Neuronal stem cell (in vitro differentiated cells): ENCODE results near the gene FAM50A.

Source experiments
- DNase-seq: peaks from one replicate; pipeline ENCODE4 v3.0.0-alpha.2; 2013; ENCODE audit warnings: low spot score
- H2AFZ ChIP-seq: one replicate; pipeline ENCODE4 v1.6.1; 2013; ENCODE audit warnings: mild to moderate bottlenecking, low read length, inconsistent platforms
- H2AK5ac ChIP-seq: 2 replicates; pipeline ENCODE4 v1.6.1; 2013; ENCODE audit warnings: low read depth, mild to moderate bottlenecking, inconsistent platforms, low read length, moderate library complexity, mixed read lengths
- H2BK120ac ChIP-seq: 2 replicates; pipeline ENCODE4 v1.6.1; 2013; ENCODE audit warnings: low read depth, mild to moderate bottlenecking, inconsistent platforms, low read length, moderate library complexity, mixed read lengths
- H2BK12ac ChIP-seq: one replicate; pipeline ENCODE4 v1.6.1; 2013; ENCODE audit warnings: low read length, inconsistent platforms
- H2BK15ac ChIP-seq: 2 replicates; pipeline ENCODE4 v1.6.1; 2013; ENCODE audit warnings: mild to moderate bottlenecking, low read length, inconsistent platforms, mixed read lengths
- H2BK5ac ChIP-seq: one replicate; pipeline ENCODE4 v1.6.1; 2013; ENCODE audit warnings: inconsistent platforms, mild to moderate bottlenecking, low read length, moderate library complexity
- H3K14ac ChIP-seq: one replicate; pipeline ENCODE4 v1.6.1; 2013; ENCODE audit warnings: low read length, inconsistent platforms
- H3K18ac ChIP-seq: 2 replicates; pipeline ENCODE4 v1.6.1; 2013; ENCODE audit warnings: low read length, inconsistent platforms
- H3K23ac ChIP-seq: 2 replicates; pipeline ENCODE4 v1.6.1; 2013; ENCODE audit warnings: low read depth, mild to moderate bottlenecking, mixed read lengths, low read length, inconsistent platforms; ENCODE audit not compliant: poor library complexity
- H3K27ac ChIP-seq: replicated peaks from 3 replicates; pipeline ENCODE4 v1.5.1; 2013; ENCODE audit warnings: low read length, inconsistent platforms
- H3K27me3 ChIP-seq, 3 experiments: 2 replicates each; pipeline ENCODE4 v1.6.1; 2013; ENCODE audit warnings: low read length in 3 of 3, mild to moderate bottlenecking in 2 of 3, inconsistent platforms in 1 of 3, low read depth in 1 of 3, mixed read lengths in 1 of 3, moderate library complexity in 1 of 3; ENCODE audit not compliant: control insufficient read depth in 3 of 3, insufficient read depth in 3 of 3
- H3K36me3 ChIP-seq, 2 donors: replicated peaks in 1 of 2; 2 replicates each; pipeline ENCODE4 v1.6.1; 2013; ENCODE audit warnings: low read length in 2 of 2; ENCODE audit not compliant: control insufficient read depth in 2 of 2, insufficient read depth in 2 of 2
- H3K4ac ChIP-seq: 2 replicates; pipeline ENCODE4 v1.6.1; 2013; ENCODE audit warnings: inconsistent platforms, mild to moderate bottlenecking, low read length, moderate library complexity
- H3K4me1 ChIP-seq, 2 donors: 1 replicate in 1 of 2; 2 replicates in 1 of 2; pipeline ENCODE4 v1.6.1; 2013; ENCODE audit warnings: low read length in 2 of 2, low read depth in 1 of 2; ENCODE audit not compliant: control insufficient read depth in 2 of 2, insufficient read depth in 1 of 2
- H3K4me2 ChIP-seq: one replicate; pipeline ENCODE4 v1.6.1; 2013; ENCODE audit warnings: mild to moderate bottlenecking, low read length, inconsistent platforms; ENCODE audit not compliant: insufficient read depth, poor library complexity, severe bottlenecking
- H3K4me3 ChIP-seq, 2 donors: 2 replicates each; pipeline ENCODE4 v1.5.1; 2013; ENCODE audit warnings: low read length in 2 of 2, mild to moderate bottlenecking in 2 of 2, inconsistent platforms in 1 of 2, moderate library complexity in 1 of 2
- H3K79me1 ChIP-seq: one replicate; pipeline ENCODE4 v1.6.1; 2013; ENCODE audit warnings: low read depth, mild to moderate bottlenecking, inconsistent platforms, low read length, moderate library complexity
- H3K9ac ChIP-seq: one replicate; pipeline ENCODE4 v1.6.1; 2013; ENCODE audit warnings: mild to moderate bottlenecking, low read depth, low read length, inconsistent platforms; ENCODE audit not compliant: poor library complexity
- H3K9me3 ChIP-seq, 2 donors: replicated peaks in 1 of 2; 2 replicates each; pipeline versions ENCODE3 to v1.6.1; 2013; ENCODE audit warnings: low read length in 2 of 2, mild to moderate bottlenecking in 2 of 2, inconsistent platforms in 1 of 2, low read depth in 1 of 2, mixed read lengths in 1 of 2, moderate library complexity in 1 of 2; ENCODE audit not compliant: control insufficient read depth in 2 of 2, insufficient read depth in 1 of 2
- H4K8ac ChIP-seq: one replicate; pipeline ENCODE4 v1.6.1; 2013; ENCODE audit warnings: low read depth, mild to moderate bottlenecking, inconsistent platforms, low read length, moderate library complexity
- H4K91ac ChIP-seq: one replicate; pipeline ENCODE4 v1.6.1; 2013; ENCODE audit warnings: low read length, low read depth, mild to moderate bottlenecking, inconsistent platforms; ENCODE audit not compliant: poor library complexity
- WGBS, 2 donors: extraction: QIAGEN DNeasy Blood & Tissue Kit; methylation state at CpG; one replicate each; pipeline ENCODE4 v1.1.7; 2013; ENCODE audit warnings: missing lambda C conversion rate in 2 of 2, mixed read lengths in 1 of 2; ENCODE audit not compliant: insufficient read length in 2 of 2, insufficient replicate concordance in 1 of 2; ENCODE audit errors: extremely low coverage in 2 of 2; 5-methylcytosine and 5-hydroxymethylcytosine counted together

FAM50A gene

DNA sequence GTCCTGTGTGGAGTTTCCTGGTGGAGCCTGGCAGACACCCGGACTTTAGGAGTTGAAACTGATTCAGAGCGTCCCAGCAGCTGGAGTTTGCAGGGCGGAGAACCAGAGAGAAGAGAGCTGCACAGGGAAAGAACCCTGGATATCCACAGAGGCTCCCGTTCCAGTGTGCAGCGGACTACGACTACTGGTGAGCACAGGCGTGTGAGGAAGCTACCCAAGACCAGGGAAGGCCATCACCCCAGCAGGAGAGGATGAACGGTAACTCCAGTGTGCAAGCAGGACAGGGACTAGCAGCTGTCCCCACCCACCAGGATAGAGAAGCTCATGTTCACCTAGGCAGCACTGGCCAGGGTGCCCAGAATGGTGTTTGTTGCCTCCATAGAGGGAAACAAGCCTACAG lies 32.9 kb downstream of the FAM50A start:
- Histone ChIP-seq H3K9ac (no peak overlapping the region), H4K8ac (no peak overlapping the region), H2BK5ac (no peak overlapping the region), H3K4me2 (no peak overlapping the region), H3K14ac (no peak overlapping the region), H4K91ac (no peak overlapping the region), H3K23ac (no peak overlapping the region), H3K79me1 (peaks cover 2% of the 10 kb centered on the region), H2AFZ (no peak overlapping the region), H2BK12ac (no peak overlapping the region), H3K4me3 (no peak overlapping the region), H3K4ac (no peak overlapping the region), H3K27ac (no peak overlapping the region), H3K9me3 (peaks cover 0 to 2% of the 10 kb centered on the region in 2 donors), H3K36me3 (peaks cover 2 to 20% of the 10 kb centered on the region in 2 donors), H3K27me3 (peaks cover 0 to 6% (median 0%) of the 10 kb centered on the region in 3 experiments), H3K18ac (no peak overlapping the region), H2BK120ac (no peak overlapping the region), H3K4me1 (peaks cover 2 to 6% of the 10 kb centered on the region in 2 donors), H2AK5ac (no peak overlapping the region), H2BK15ac (no peak overlapping the region)
- no peak for DNase-seq
- WGBS, 2 donors, result no CpG with 5 or more reads among the region's 8 CpGs

- peaks cover 0 to 2% of the 10 kb centered on the region in 2 donors for H3K9me3 ChIP-seq
- H3K18ac ChIP-seq, result no peak overlapping the region
- no peak overlapping the region for H3K14ac ChIP-seq
- no peak for DNase-seq
- H3K4ac ChIP-seq, result no peak overlapping the region
- peak overlapping the region; percentile 87 for H2AFZ ChIP-seq
- H3K9ac ChIP-seq, result no peak overlapping the region
- H4K8ac ChIP-seq, result no peak overlapping the region
- H3K4me2 ChIP-seq, result peak overlapping the region; percentile 54
- no peak overlapping the region for H4K91ac ChIP-seq
- peak overlapping the region; percentile 65 for H3K23ac ChIP-seq
- no peak overlapping the region for H2BK12ac ChIP-seq
- H3K4me1 ChIP-seq, result peaks cover 2 to 6% of the 10 kb centered on the region in 2 donors
- peaks cover 2% of the 10 kb centered on the region for H3K79me1 ChIP-seq
- H3K27me3 ChIP-seq, result peaks cover 0 to 12% (median 0%) of the 10 kb centered on the region in 3 experiments
- H3K4me3 ChIP-seq, result peak overlapping the region; percentile 54 to 83
- H2BK15ac ChIP-seq, result no peak overlapping the region
- H2BK5ac ChIP-seq, result no peak overlapping the region
- peaks cover 2 to 9% of the 10 kb centered on the region in 2 donors for H3K36me3 ChIP-seq
- H2AK5ac ChIP-seq, result no peak overlapping the region
- no peak overlapping the region for H3K27ac ChIP-seq
- no peak overlapping the region for H2BK120ac ChIP-seq
- WGBS, 2 donors, result no CpG with 5 or more reads among the region's 24 CpGs
These were observed 34.0 kb downstream of the FAM50A start for GRCh38 chrX:154477891-154478477.

DNA sequence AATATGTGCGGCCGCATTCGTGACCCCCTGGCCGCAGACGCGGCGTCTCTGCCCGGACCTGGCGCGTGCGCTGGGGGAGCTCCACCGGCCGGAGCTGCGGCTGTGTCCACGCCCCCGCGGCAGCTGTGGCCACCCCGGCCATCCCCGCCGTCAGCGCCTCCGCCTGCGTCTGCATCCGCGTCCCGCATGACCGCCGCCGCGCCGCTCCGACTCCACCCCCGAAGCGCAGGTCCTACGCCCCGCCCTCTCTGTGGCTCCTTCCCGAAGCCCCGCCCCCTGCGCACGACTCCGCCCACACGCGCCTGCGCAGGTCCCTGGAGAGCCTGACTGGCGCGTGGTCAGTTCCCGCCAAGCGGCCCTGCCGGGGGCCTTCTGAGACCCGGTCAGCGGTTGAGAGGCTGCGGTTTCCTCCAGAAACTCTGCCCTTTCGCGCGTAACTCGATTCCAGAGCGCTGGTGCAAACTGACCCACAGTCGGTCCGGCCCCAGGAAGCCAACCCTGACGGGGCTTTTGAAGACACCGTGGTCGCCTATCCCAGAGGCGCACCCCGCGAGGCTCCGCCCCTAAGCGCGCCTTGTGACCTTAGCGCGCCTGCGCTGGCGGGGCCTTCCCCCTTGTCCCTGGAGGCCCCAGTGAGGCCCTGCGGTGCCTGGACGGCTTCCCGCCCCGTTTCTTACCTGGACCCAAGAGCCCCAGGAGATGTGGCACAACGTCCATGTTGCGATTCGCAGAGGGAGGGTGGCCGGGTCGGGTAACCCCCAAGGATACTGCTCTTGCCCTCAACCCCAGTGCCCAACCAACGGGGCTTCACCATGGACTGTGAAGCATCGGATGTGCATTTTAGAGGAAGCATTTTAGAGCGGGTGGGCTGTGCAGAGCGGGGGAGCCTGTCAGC lies 35.0 kb downstream of the FAM50A start, which contains the start of gene LAGE3:
LAGE3 (minus strand) TSS at position 554 of the 895 bp plus-strand sequence; CDS start at position 188, 366 bp downstream.
- Histone ChIP-seq H3K4me2 (peak within 1 kb of the TSS; percentile 54), H2BK12ac (no peak within 1 kb of the TSS), H2BK5ac (no peak within 1 kb of the TSS), H3K4me1 (peaks cover 2 to 6% of the 10 kb centered on the region in 2 donors), H3K9ac (no peak within 1 kb of the TSS), H4K91ac (no peak within 1 kb of the TSS), H3K18ac (peak within 1 kb of the TSS; percentile 64), H3K27ac (no peak within 1 kb of the TSS), H2AK5ac (no peak within 1 kb of the TSS), H3K27me3 (peaks cover 0 to 16% (median 0%) of the 10 kb centered on the region in 3 experiments), H3K14ac (no peak within 1 kb of the TSS), H2BK120ac (no peak within 1 kb of the TSS), H3K9me3 (peaks cover 0 to 2% of the 10 kb centered on the region in 2 donors), H2AFZ (peak within 1 kb of the TSS; percentile 87), H2BK15ac (no peak within 1 kb of the TSS), H3K23ac (peak within 1 kb of the TSS; percentile 65), H4K8ac (no peak within 1 kb of the TSS), H3K4me3 (peak within 1 kb of the TSS; percentile 54 to 83), H3K4ac (no peak within 1 kb of the TSS), H3K36me3 (peaks cover 1 to 2% of the 10 kb centered on the region in 2 donors), H3K79me1 (peaks cover 2% of the 10 kb centered on the region)
- DNase-seq, result peak; percentile 78
- WGBS, 2 donors, result no CpG with 5 or more reads among the region's 85 CpGs

DNA sequence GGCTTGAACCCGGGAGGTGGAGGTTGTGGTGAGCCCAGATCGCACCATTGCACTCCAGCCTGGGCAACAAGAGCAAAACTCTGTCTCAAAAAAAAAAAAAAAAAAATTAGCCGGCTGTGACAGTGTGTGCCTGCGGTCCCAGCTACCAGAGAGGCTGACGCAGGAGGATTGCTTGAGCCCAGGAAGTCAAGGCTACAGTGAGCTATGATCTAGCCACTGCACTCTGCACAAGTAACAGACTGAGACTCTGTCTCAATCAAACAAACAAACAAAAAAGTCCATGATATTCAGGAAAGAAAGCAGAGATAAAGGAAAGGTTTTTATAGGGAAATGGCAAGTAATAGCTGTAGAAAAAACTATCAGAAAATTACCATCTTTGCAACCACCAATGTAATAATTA lies 37.3 kb downstream of the FAM50A start:
- Histone ChIP-seq H3K4ac (no peak overlapping the region), H2BK120ac (no peak overlapping the region), H3K9me3 (peaks cover 0 to 2% of the 10 kb centered on the region in 2 donors), H3K4me1 (peaks cover 2 to 6% of the 10 kb centered on the region in 2 donors), H3K18ac (no peak overlapping the region), H3K27me3 (peaks cover 0 to 16% (median 0%) of the 10 kb centered on the region in 3 experiments), H3K23ac (no peak overlapping the region), H3K4me3 (no peak overlapping the region), H2AFZ (no peak overlapping the region), H3K79me1 (peaks cover 9% of the 10 kb centered on the region), H2BK5ac (no peak overlapping the region), H3K4me2 (no peak overlapping the region), H2BK12ac (no peak overlapping the region), H3K36me3 (peaks cover 0 to 6% of the 10 kb centered on the region in 2 donors), H3K9ac (no peak overlapping the region), H4K8ac (no peak overlapping the region), H3K14ac (no peak overlapping the region), H2BK15ac (no peak overlapping the region), H2AK5ac (no peak overlapping the region), H3K27ac (no peak overlapping the region), H4K91ac (no peak overlapping the region)
- no peak for DNase-seq
- no CpG with 5 or more reads among the region's 5 CpGs for WGBS, 2 donors
